Measurements from ENCODE around the gene INSYN2A.

DNA sequence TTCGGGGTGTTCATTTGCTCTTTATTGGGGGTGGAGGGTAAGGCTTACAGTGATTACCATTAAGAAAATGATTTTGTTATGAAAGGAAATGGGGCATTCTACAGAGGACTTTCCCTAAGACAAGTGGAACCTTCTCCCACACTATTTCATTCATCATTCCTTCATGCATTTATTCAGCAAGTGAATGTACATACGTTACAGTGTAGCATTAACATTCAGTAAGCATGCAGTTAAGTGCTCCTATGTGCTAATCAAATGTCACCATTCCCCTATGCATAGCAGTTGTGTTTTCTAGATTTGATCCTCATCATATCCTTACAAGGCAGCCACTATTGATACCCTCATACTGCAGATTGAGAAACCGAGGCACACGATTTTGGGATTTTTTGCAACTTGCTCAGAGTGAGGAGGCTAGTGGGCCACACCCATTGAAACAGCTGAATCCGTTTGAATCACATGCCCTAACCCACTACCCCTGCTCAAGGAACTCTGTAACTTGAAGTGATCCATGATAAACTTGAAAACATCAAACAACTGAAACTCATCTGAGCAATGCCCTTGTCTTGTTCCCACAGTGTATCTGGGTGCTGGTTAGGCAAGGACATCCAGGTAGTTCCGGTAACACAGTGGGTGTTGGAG, 16.7 kb downstream of the INSYN2A start:
- TF ChIP-seq, protein P1, sequence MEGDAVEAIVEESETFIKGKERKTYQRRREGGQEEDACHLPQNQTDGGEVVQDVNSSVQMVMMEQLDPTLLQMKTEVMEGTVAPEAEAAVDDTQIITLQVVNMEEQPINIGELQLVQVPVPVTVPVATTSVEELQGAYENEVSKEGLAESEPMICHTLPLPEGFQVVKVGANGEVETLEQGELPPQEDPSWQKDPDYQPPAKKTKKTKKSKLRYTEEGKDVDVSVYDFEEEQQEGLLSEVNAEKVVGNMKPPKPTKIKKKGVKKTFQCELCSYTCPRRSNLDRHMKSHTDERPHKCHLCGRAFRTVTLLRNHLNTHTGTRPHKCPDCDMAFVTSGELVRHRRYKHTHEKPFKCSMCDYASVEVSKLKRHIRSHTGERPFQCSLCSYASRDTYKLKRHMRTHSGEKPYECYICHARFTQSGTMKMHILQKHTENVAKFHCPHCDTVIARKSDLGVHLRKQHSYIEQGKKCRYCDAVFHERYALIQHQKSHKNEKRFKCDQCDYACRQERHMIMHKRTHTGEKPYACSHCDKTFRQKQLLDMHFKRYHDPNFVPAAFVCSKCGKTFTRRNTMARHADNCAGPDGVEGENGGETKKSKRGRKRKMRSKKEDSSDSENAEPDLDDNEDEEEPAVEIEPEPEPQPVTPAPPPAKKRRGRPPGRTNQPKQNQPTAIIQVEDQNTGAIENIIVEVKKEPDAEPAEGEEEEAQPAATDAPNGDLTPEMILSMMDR (IDR thresholded peaks at IDR 0.05), result no peak
- no peak for TF ChIP-seq POLR2A (IDR thresholded peaks at IDR 0.05)

Data from heart left ventricle (tissue), 13 donors.